SJSA1 (cell line): ENCODE data around the gene PRSS1. TPM values are rescaled to one million over a fixed set of nuclear protein-coding genes. Genes with fewer than 3 reads are reported as not detected.

Source experiments
- DNase-seq, 2 experiments: peaks; one replicate each; pipeline ENCODE4 v3.0.0-alpha.2; 2015 to 2020; ENCODE audit warnings: low spot score in 2 of 2, low read depth in 1 of 2
- H3K27ac ChIP-seq: fragments of 250-450 bp; sonication (Bioruptor Pico); 2 replicates; pipeline ENCODE4 v1.5.1; 2020; ENCODE audit warnings: mild to moderate bottlenecking, moderate library complexity
- H3K27me3 ChIP-seq: fragments of 250-450 bp; sonication (Bioruptor Pico); replicated peaks from 2 replicates; pipeline ENCODE4 v1.5.1; 2020; ENCODE audit warnings: mild to moderate bottlenecking, moderate library complexity
- H3K36me3 ChIP-seq: fragments of 250-450 bp; sonication (Bioruptor Pico); 2 replicates; pipeline ENCODE4 v1.5.1; 2020; ENCODE audit warnings: mild to moderate bottlenecking
- H3K4me1 ChIP-seq: fragments of 250-450 bp; sonication (Bioruptor Pico); replicated peaks from 2 replicates; pipeline ENCODE4 v1.6.1; 2021; ENCODE audit warnings: mild to moderate bottlenecking
- H3K4me3 ChIP-seq: fragments of 250-450 bp; sonication (Bioruptor Pico); 2 replicates; pipeline ENCODE4 v1.5.1; 2020; ENCODE audit warnings: mild to moderate bottlenecking
- H3K9me3 ChIP-seq: fragments of 250-450 bp; sonication (Bioruptor Pico); replicated peaks from 2 replicates; pipeline ENCODE4 v1.5.1; 2020; ENCODE audit warnings: mild to moderate bottlenecking
- total RNA-seq: library from RNA; depleted of rRNA; stranded (reverse); fragments of >200 nt; shearing (Covaris generic); gene quantifications from 2 replicates; pipeline ENCODE4 v1.2.3, GENCODE V29; 2014

The PRSS1 gene
- total RNA-seq, 1 experiment from 2014 or later, result not detected

DNA sequence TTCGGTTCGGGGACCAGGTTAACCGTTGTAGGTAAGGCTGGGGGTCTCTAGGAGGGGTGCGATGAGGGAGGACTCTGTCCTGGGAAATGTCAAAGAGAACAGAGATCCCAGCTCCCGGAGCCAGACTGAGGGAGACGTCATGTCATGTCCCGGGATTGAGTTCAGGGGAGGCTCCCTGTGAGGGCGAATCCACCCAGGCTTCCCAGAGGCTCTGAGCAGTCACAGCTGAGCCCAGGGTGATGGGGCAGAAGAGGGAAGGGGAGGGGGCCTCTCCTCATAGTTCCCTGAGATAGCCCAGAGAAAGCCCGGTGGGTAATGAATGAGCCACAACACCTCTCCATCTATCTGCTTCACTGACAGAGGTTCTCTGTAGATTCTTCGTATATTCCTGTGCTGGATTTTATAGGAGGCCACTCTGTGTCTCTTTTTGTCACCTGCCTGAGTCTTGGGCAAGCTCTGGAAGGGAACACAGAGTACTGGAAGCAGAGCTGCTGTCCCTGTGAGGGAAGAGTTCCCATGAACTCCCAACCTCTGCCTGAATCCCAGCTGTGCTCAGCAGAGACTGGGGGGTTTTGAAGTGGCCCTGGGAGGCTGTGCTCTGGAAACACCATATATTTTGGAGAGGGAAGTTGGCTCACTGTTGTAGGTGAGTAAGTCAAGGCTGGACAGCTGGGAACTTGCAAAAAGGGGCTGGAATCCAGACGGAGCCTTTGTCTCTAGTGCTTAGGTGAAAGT, 37.9 kb downstream of the PRSS1 start:
- Histone ChIP-seq H3K27ac (no peak overlapping the region), H3K4me1 (no peaks in the 10 kb centered on the region), H3K36me3 (no peaks in the 10 kb centered on the region), H3K9me3 (no peaks in the 10 kb centered on the region), H3K4me3 (no peak overlapping the region), H3K27me3 (peaks cover 10% of the 10 kb centered on the region)
- DNase-seq, result no peak

DNA sequence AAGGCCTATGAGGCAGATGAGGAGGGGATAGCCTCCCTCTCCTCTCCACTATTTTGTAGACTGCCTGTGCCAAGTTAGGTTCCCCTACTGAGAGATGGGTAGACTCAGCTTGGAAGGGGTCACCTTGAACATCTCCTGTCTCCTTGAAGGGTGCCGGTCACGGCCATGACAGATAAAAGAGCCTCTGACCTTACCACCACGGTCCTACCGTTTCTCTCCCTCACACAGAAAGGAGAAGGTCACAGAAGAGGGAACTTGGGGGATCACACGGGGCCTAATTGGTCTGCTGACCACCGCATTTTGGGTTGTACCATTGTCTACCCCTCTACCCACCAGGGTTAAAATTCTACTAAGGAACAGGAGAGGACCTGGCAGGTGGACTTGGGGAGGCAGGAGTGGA, 38.5 kb downstream of the PRSS1 start:
- no peaks in the 10 kb centered on the region for H3K36me3 ChIP-seq
- no peak for DNase-seq
- peaks cover 10% of the 10 kb centered on the region for H3K27me3 ChIP-seq
- H3K9me3 ChIP-seq, result no peaks in the 10 kb centered on the region
- no peak overlapping the region for H3K4me3 ChIP-seq
- H3K4me1 ChIP-seq, result no peaks in the 10 kb centered on the region
- H3K27ac ChIP-seq, result no peak overlapping the region

DNA sequence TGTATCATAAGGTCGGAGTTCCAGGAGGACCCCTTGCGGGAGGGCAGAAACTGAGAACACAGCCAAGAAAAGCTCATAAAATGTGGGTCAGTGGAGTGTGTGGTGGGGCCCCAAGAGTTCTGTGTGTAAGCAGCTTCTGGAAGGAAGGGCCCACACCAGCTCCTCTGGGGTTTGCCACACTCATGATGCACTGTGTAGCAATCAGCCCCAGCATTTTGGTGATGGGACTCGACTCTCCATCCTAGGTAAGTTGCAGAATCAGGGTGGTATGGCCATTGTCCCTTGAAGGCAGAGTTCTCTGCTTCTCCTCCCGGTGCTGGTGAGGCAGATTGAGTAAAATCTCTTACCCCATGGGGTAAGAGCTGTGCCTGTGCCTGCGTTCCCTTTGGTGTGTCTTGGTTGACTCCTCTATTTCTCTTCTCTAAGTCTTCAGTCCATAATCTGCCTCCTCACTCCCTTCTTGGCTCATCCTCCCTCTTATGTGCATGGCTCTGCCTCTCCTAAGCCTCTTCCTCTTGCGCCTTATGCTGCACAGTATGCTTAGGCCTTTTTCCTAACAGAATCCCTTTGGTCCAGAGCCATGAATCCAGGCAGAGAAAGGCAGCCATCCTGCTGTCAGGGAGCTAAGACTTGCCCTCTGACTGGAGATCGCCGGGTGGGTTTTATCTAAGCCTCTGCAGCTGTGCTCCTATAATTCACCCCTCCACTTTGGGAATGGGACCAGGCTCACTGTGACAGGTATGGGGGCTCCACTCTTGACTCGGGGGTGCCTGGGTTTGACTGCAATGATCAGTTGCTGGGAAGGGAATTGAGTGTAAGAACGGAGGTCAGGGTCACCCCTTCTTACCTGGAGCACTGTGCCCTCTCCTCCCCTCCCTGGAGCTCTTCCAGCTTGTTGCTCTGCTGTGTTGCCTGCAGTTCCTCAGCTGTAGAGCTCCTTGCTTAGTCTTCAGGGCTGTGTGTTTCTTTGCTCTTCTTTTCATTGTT, 39.3 kb downstream of the PRSS1 start:
- Histone ChIP-seq H3K4me1 (no peaks in the 10 kb centered on the region), H3K36me3 (no peaks in the 10 kb centered on the region), H3K4me3 (no peak overlapping the region), H3K27me3 (peaks cover 11% of the 10 kb centered on the region), H3K9me3 (no peaks in the 10 kb centered on the region), H3K27ac (no peak overlapping the region)
- DNase-seq, result no peak

DNA sequence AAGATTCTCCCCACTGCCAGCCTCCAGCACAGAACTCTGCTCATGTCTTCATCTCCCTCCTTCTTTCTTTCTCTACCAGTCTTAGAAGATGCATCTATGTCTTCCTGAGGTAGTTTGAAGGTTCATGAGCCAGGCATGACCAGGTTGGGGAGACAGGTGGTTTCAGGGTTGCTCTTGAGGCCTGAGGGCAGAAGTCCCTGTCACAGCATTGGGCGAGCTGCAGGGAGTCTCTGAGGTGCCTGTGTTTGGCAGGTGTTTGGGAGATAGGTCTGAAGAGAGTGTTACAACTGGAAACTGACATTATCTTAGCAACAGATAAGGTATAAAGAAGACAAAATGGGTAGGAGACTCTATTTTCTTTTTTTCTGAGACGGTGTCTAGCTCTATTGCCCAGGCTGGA, 40.2 kb downstream of the PRSS1 start:
- no peak for DNase-seq
- H3K4me3 ChIP-seq, result no peak overlapping the region
- H3K36me3 ChIP-seq, result no peaks in the 10 kb centered on the region
- H3K27ac ChIP-seq, result no peak overlapping the region
- H3K27me3 ChIP-seq, result peaks cover 19% of the 10 kb centered on the region
- H3K9me3 ChIP-seq, result no peaks in the 10 kb centered on the region; the same call in 1 of the 2 replicates
- H3K4me1 ChIP-seq, result no peaks in the 10 kb centered on the region

DNA sequence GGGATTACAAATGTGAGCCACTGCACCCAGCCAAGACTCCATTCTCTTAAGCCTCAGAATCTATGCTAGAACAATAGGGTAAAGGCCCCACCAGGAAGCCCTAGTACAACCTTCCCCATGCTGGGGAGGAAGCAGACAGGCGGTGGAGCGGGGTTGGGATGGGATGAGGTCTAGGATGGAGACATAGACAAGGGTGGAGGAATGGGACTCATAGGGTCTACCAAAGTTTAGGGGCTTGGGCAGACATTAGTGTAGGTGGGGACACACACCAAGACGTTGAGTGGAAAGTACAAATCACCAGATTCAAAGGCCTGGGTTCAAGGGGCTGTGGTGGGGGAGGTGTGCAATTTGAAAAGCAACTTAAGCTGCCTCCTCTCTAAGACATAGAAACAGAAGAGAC, 40.8 kb downstream of the PRSS1 start:
- Histone ChIP-seq H3K4me3 (no peak overlapping the region), H3K27me3 (peaks cover 25% of the 10 kb centered on the region), H3K9me3 (no peaks in the 10 kb centered on the region; the same call in 1 of the 2 replicates), H3K27ac (no peak overlapping the region), H3K4me1 (no peaks in the 10 kb centered on the region), H3K36me3 (no peaks in the 10 kb centered on the region)
- DNase-seq, result no peak

DNA sequence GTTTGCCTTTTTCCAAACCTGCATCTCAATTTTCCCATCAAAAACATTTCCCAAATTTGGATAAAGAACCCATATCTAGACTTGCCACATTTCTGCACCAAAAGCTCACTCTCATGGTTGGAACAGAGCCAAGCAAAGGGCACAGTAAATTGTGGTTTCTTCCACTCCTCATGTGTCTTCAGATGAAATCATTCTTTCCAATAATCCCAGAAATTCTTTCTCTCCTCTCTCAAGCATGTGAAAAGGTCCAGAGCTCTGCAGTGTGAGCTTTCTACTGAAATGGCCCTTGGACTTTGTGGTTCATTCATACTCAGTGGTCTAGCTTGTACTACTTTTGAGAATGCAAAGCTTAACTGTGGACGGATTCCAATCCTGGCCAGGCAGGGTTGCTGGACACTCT, 41.3 kb downstream of the PRSS1 start:
- no peak overlapping the region for H3K4me3 ChIP-seq
- H3K9me3 ChIP-seq, result no peaks in the 10 kb centered on the region; the same call in 1 of the 2 replicates
- no peaks in the 10 kb centered on the region for H3K36me3 ChIP-seq
- H3K27ac ChIP-seq, result no peak overlapping the region
- DNase-seq, result no peak
- H3K27me3 ChIP-seq, result peaks cover 27% of the 10 kb centered on the region
- no peaks in the 10 kb centered on the region for H3K4me1 ChIP-seq

DNA sequence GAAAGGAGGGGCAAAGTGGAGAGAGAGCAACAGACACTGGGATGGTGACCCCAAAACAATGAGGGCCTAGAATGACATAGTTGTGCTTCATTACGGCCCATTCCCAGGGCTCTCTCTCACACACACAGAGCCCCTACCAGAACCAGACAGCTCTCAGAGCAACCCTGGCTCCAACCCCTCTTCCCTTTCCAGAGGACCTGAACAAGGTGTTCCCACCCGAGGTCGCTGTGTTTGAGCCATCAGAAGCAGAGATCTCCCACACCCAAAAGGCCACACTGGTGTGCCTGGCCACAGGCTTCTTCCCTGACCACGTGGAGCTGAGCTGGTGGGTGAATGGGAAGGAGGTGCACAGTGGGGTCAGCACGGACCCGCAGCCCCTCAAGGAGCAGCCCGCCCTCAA, 42.2 kb downstream of the PRSS1 start:
- no peaks in the 10 kb centered on the region for H3K36me3 ChIP-seq
- no peaks in the 10 kb centered on the region for H3K4me1 ChIP-seq
- H3K9me3 ChIP-seq, result no peaks in the 10 kb centered on the region; the same call in 1 of the 2 replicates
- DNase-seq, result no peak
- H3K27me3 ChIP-seq, result peaks cover 36% of the 10 kb centered on the region
- no peak overlapping the region for H3K27ac ChIP-seq
- no peak overlapping the region for H3K4me3 ChIP-seq

DNA sequence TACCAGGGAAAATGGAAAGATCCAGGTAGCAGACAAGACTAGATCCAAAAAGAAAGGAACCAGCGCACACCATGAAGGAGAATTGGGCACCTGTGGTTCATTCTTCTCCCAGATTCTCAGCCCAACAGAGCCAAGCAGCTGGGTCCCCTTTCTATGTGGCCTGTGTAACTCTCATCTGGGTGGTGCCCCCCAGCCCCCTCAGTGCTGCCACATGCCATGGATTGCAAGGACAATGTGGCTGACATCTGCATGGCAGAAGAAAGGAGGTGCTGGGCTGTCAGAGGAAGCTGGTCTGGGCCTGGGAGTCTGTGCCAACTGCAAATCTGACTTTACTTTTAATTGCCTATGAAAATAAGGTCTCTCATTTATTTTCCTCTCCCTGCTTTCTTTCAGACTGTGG, 42.9 kb downstream of the PRSS1 start:
- peaks cover 42% of the 10 kb centered on the region for H3K27me3 ChIP-seq

DNA sequence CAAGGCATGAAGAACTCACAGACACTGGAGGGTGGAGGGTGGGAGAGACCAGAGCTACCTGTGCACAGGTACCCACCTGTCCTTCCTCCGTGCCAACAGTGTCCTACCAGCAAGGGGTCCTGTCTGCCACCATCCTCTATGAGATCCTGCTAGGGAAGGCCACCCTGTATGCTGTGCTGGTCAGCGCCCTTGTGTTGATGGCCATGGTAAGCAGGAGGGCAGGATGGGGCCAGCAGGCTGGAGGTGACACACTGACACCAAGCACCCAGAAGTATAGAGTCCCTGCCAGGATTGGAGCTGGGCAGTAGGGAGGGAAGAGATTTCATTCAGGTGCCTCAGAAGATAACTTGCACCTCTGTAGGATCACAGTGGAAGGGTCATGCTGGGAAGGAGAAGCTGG, 43.3 kb downstream of the PRSS1 start:
- H3K4me1 ChIP-seq, result no peaks in the 10 kb centered on the region
- H3K4me3 ChIP-seq, result no peak overlapping the region
- no peak for DNase-seq
- peaks cover 47% of the 10 kb centered on the region for H3K27me3 ChIP-seq
- no peak overlapping the region for H3K27ac ChIP-seq
- no peaks in the 10 kb centered on the region for H3K36me3 ChIP-seq
- no peaks in the 10 kb centered on the region; the same call in 1 of the 2 replicates for H3K9me3 ChIP-seq

More for the DNA sequence above, 42.9 kb downstream of the PRSS1 start:
- no peak overlapping the region for H3K4me3 ChIP-seq
- H3K36me3 ChIP-seq, result no peaks in the 10 kb centered on the region
- H3K4me1 ChIP-seq, result no peaks in the 10 kb centered on the region
- DNase-seq, result no peak
- no peak overlapping the region for H3K27ac ChIP-seq
- no peaks in the 10 kb centered on the region; the same call in 1 of the 2 replicates for H3K9me3 ChIP-seq

DNA sequence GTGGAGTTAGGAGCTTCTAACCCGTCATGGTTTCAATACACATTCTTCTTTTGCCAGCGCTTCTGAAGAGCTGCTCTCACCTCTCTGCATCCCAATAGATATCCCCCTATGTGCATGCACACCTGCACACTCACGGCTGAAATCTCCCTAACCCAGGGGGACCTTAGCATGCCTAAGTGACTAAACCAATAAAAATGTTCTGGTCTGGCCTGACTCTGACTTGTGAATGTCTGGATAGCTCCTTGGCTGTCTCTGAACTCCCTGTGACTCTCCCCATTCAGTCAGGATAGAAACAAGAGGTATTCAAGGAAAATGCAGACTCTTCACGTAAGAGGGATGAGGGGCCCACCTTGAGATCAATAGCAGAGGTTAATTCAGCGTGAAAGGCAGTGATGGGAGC, 43.9 kb downstream of the PRSS1 start:
- Histone ChIP-seq H3K4me3 (no peak overlapping the region), H3K9me3 (no peaks in the 10 kb centered on the region; the same call in 1 of the 2 replicates), H3K4me1 (no peaks in the 10 kb centered on the region), H3K27ac (no peak overlapping the region), H3K36me3 (no peaks in the 10 kb centered on the region), H3K27me3 (peaks cover 53% of the 10 kb centered on the region)
- no peak for DNase-seq

DNA sequence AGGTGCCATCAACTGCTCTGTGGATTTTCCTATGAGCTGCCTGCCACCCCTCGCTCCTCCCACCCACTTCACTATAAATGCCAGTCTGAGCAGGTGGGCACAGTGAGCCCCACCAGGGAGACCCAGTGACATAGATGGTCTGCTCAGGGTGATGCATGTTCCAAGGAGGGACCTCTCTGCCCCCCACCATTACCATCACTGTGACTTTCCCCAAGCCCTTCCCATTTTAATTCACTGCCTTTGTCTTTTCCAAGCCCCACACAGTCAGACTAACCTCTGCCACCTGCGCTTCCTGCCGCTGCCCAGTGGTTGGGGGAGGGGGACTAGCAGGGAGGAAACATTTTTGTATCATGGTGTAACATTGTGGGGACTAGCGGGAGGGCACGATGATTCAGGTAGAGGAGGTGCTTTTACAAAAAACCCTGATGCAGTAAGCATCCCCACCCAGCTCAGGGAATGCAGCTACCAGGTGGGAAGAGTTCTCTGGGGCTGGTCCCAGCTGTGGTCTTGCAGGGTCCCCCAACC, 46.1 kb downstream of the PRSS1 start:
- DNase-seq, result no peak
- peaks cover 73% of the 10 kb centered on the region for H3K27me3 ChIP-seq
- no peaks in the 10 kb centered on the region for H3K4me1 ChIP-seq
- no peaks in the 10 kb centered on the region; the same call in 1 of the 2 replicates for H3K9me3 ChIP-seq
- H3K27ac ChIP-seq, result no peak overlapping the region
- H3K4me3 ChIP-seq, result no peak overlapping the region
- no peaks in the 10 kb centered on the region for H3K36me3 ChIP-seq

DNA sequence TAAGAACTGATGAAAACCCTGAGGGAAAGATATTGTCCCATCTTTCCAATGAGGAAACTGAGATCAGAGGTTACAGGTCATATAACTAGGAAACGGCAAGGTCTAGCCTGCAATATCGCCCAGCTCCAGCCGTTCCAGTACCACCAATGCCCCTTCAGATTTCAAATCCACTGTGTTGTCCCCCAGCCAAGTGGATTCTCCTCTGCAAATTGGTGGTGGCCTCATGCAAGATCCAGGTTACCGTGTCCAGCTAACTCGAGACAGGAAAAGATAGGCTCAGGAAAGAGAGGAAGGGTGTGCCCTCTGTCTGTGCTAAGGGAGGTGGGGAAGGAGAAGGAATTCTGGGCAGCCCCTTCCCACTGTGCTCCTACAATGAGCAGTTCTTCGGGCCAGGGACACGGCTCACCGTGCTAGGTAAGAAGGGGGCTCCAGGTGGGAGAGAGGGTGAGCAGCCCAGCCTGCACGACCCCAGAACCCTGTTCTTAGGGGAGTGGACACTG, 46.8 kb downstream of the PRSS1 start:
- no peaks in the 10 kb centered on the region; the same call in 1 of the 2 replicates for H3K9me3 ChIP-seq
- DNase-seq, result no peak
- no peaks in the 10 kb centered on the region for H3K4me1 ChIP-seq
- no peaks in the 10 kb centered on the region for H3K36me3 ChIP-seq
- H3K4me3 ChIP-seq, result no peak overlapping the region
- no peak overlapping the region for H3K27ac ChIP-seq
- peaks cover 70% of the 10 kb centered on the region for H3K27me3 ChIP-seq

DNA sequence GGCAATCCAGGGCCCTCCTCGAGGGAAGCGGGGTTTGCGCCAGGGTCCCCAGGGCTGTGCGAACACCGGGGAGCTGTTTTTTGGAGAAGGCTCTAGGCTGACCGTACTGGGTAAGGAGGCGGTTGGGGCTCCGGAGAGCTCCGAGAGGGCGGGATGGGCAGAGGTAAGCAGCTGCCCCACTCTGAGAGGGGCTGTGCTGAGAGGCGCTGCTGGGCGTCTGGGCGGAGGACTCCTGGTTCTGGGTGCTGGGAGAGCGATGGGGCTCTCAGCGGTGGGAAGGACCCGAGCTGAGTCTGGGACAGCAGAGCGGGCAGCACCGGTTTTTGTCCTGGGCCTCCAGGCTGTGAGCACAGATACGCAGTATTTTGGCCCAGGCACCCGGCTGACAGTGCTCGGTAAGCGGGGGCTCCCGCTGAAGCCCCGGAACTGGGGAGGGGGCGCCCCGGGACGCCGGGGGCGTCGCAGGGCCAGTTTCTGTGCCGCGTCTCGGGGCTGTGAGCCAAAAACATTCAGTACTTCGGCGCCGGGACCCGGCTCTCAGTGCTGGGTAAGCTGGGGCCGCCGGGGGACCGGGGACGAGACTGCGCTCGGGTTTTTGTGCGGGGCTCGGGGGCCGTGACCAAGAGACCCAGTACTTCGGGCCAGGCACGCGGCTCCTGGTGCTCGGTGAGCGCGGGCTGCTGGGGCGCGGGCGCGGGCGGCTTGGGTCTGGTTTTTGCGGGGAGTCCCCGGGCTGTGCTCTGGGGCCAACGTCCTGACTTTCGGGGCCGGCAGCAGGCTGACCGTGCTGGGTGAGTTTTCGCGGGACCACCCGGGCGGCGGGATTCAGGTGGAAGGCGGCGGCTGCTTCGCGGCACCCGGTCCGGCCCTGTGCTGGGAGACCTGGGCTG, 47.5 kb downstream of the PRSS1 start:
- Histone ChIP-seq H3K4me1 (no peaks in the 10 kb centered on the region), H3K4me3 (no peak overlapping the region), H3K27ac (no peak overlapping the region), H3K9me3 (no peaks in the 10 kb centered on the region; the same call in 1 of the 2 replicates), H3K36me3 (no peaks in the 10 kb centered on the region), H3K27me3 (peaks cover 67% of the 10 kb centered on the region)
- DNase-seq, result no peak
